Stimulated activated CD8-positive, alpha-beta memory T cell treated with anti-CD3 and anti-CD28 coated beads, Interleukin-4, amount 100 ng/mL, for 1 hour (primary cell): ENCODE results near the gene HYCC1.
A peak's percentile ranks its signal among the peaks of the same experiment; 100 is the strongest.
"Not testable (repeated sequence)": the region's sequence is repeated elsewhere in the genome, so short reads cannot be mapped to it uniquely, and the experiment has no call there.

Source experiments
- DNase-seq, 2 donors: peaks; one replicate each; pipeline ENCODE4 v3.0.0-alpha.2; 2020; ENCODE audit warnings: low read depth in 2 of 2, low spot score in 1 of 2

Gene HYCC1

GRCh38 chr7:23013715-23014649, at the start of gene HYCC1:
HYCC1 (minus strand) TSS chr7:23014130; CDS start chr7:22991111, 23,019 bp downstream.
- DNase-seq, result peak; percentile 96 to 99

- DNase-seq, result no peak
Observed at GRCh38 chr7:23062452-23062851, 48.5 kb upstream of the HYCC1 start.

DNA sequence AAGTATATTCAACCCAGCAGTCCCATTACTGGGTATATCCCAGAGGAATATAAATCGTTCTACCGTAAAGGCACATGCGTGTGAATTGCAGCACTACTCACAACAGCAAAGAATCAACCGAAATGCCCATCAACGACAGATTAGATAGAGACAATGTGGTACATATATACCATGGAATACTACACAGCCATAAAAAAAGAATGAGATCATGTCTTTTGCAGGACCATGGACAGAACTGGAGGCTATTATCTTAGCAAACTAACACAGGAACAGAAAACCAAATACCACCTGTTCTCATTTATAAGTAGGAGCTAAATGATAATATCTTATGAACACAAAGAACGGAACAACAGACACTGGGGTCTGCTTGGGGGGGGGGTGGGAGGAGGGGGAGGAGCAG, 47.4 kb upstream of the HYCC1 start:
- no peak for DNase-seq

DNA sequence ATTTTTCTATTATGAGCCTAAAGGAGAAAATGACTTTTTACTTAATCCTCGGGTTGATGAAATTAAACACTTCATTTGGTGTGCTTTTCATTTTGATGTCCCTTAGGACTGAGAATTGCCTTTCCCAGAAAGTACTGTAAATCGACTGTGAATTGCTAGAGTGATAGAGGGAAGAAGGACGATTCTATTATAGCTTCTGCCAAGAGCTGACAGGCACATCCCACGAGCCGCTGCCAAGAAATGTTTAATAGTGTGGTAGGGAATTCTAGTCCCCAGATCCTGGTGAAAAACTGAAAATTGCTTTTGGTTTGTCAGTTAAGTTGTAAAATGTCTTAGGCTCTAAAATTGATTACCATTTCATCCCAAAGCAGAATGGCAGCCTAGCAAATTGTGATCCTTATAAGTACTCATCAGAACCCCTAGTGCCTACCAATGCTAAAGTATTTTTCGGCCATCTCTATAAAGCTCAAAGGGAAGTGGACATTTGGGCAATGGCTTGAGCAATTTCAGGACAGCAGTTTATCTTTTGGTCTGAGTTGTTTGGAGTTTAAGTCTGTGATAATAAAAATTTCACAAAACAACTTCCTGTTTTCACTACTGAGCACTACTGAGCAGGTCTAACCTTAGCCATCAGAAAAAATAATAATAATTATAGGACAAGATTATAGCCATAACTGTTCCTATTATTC, 44.6 kb upstream of the HYCC1 start:
- DNase-seq, result no peak

- DNase-seq, result peak; percentile 6 to 17
Observed at GRCh38 chr7:23055582-23056178, 41.8 kb upstream of the HYCC1 start.

GRCh38 chr7:23051124-23051485, 37.2 kb upstream of the HYCC1 start:
- DNase-seq, result not testable (repeated sequence)

DNA sequence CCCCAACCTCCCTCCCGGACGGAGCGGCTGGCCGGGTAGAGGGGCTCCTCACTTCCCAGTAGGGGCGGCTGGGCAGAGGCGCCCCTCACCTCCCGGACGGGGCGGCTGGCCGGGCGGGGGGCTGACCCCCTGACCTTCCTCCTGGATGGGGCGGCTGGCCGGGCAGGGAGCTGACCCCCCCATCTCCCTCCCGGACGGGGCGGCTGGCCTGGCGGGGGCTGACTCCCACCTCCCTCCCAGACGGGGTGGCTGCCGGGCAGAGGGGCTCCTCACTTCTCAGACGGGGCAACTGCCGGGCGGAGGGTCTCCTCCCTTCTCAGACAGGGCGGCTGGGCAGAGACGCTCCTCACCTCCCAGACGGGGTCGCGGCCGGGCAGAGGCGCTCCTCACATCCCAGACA, 32.4 kb upstream of the HYCC1 start:
- DNase-seq, result not testable (repeated sequence)

DNA sequence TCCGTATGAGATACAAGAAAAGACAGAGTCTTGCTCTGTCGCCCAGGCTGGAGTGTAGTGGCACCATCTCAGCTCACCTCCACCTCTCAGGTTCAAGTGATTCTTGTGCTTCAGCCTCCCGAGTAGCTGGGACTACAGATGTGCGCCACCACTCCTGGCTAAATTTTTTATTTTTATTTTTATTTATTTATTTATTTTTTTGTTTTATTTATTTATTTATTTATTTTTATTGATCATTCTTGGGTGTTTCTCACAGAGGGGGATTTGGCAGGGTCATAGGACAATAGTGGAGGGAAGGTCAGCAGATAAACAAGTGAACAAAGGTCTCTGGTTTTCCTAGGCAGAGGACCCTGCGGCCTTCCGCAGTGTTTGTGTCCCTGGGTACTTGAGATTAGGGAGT, 31.2 kb upstream of the HYCC1 start:
- DNase-seq, result not testable (repeated sequence)

- no peak for DNase-seq
Observed at GRCh38 chr7:23044581-23044980, 30.7 kb upstream of the HYCC1 start.

DNA sequence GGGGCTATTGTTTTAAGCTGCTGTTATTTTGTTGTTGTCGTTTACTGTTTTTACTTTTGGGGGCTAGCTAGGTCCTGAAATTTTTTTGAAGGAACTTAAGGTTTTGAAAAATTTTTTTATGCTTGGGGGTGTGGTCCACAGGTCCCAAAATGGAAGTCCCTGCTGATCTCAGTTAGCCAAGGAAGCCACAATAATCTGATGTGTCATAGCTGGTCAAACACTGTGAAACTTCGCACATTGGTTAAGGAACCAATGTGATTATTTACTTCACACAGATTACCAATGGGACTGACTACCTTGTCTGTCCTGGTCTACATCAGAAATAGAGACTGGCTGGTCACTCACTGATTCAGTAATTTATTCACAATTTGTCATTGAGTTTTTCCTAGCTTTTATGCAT, 29.5 kb upstream of the HYCC1 start:
- no peak for DNase-seq

GRCh38 chr7:23039674-23040073, 25.7 kb upstream of the HYCC1 start:
- not testable (repeated sequence) for DNase-seq

DNA sequence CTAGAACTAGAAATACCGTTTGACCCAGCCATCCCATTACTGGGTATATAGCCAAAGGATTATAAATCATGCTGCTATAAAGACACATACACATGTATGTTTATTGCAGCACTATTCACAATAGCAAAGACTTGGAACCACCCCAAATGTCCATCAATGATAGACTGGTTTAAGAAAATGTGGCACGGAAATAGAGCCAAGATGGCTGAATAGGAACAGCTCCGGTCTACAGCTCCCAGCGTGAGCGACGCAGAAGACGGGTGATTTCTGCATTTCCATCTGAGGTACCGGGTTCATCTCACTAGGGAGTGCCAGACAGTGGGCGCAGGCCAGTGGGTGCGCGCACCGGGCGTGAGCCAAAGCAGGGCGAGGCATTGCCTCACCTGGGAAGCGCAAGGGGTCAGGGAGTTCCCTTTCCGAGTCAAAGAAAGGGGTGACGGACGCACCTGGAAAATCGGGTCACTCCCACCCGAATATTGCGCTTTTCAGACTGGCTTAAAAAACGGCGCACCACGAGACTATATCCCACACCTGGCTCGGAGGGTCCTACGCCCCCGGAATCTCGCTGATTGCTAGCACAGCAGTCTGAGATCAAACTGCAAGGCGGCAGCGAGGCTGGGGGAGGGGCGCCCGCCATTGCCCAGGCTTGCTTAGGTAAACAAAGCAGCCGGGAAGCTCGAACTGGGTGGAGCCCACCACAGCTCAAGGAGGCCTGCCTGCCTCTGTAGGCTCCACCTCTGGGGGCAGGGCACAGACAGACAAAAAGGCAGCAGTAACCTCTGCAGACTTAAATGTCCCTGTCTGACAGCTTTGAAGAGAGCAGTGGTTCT, 21.8 kb upstream of the HYCC1 start:
- DNase-seq, result not testable (repeated sequence)

GRCh38 chr7:23027261-23027660, 13.3 kb upstream of the HYCC1 start:
- DNase-seq, result no peak

DNA sequence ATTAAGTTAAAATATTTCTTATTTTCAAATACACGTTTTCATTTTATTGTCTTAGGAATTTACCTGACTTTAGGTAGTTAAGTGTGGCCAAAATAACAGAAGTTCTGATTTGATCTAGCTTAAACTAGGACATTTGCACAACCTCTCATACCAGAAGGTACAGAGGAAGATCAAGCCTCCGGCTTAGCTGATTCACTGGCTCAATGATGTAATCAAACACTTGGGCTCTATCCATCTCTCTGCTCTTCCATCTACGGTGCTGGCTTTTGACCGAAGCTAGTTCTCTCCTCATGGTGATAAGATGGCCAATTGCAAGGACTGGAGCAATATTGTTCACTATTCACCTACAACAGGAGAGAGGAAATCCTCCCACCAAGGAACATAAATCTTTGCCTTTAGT, 12.2 kb upstream of the HYCC1 start:
- no peak for DNase-seq

- no peak for DNase-seq
Observed at GRCh38 chr7:23024454-23024853, 10.5 kb upstream of the HYCC1 start.

DNA sequence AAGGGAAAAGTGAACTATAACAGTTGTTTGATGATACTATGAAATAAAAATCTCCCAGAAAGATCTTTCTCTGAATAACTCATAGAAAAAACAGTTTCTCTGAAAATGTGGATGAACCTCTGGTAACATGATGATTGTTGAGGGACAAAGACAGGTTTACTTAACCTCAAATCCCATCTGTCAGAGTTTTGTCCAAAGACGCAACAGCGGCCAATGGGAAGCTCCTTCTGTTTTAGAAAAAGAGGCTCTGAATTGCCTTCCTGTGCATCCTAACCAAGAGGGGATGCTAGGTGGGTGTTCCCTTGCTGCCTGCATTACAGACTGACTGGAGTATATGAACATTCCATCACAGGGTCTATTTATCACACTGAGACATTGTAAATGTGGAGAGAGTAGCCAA, 8.9 kb upstream of the HYCC1 start:
- no peak for DNase-seq

- DNase-seq, result no peak
Observed at GRCh38 chr7:23022258-23022769, 8.4 kb upstream of the HYCC1 start.

- no peak for DNase-seq
Observed at GRCh38 chr7:23021596-23021995, 7.7 kb upstream of the HYCC1 start.

DNA sequence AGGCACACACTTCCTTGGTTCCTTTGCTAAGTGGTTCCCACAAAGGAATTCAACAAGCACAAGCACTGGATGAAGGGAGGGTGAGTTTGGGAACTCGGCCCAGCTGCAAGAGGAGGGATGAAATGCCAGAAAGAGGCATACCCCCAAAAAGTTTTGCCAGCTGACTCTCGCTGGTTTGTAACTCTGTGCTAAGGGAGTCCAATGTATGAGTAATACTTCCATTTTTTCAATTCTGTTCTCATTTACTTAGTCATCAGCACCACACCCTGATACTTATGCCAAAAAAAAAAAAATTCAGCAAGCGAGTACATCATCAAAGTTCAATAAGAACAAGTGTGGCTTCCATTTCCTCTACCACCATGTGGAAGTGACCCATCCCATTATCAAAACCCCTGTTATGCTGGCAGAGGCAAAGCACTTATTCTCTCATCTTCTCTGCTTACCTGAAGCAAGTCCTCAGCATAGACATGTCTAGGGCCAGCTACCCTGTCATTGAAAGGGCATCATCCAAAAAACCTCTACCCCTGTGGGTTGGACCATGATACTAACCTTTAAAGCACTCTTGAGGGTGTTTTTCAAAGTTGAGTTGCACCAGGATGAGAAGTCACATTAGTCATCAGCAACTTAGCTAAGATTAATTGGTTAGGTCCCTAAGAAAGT, 6.9 kb upstream of the HYCC1 start:
- no peak for DNase-seq

- DNase-seq, result no peak
Observed at GRCh38 chr7:23018750-23019149, 4.8 kb upstream of the HYCC1 start.
